DND-41 (cell line): ENCODE data around the gene RFX2.

Experiments
- ATAC-seq: fragments of 200-7000 bp; cut with Tn5 transposase; 3 replicates; pipeline ENCODE4 v1.9.1; 2021; ENCODE audit warnings: low read depth; ENCODE audit not compliant: insufficient read depth
- DNase-seq: peaks from one replicate; pipeline ENCODE4 v3.0.0-alpha.2; 2020
- H2AFZ ChIP-seq: 2 replicates; pipeline ENCODE4 v1.6.0; 2012; ENCODE audit warnings: low read depth, low read length
- H3K27ac ChIP-seq: 2 replicates; pipeline ENCODE4 v1.5.1; 2012; ENCODE audit warnings: low read length, inconsistent platforms
- H3K27me3 ChIP-seq: fragments of 200-600 bp; sonication (generic); 2 replicates; pipeline ENCODE4 v1.6.0; 2012; ENCODE audit warnings: low read length, mild to moderate bottlenecking, inconsistent platforms; ENCODE audit not compliant: insufficient read depth, poor library complexity
- H3K36me3 ChIP-seq: 2 replicates; pipeline ENCODE4 v1.5.1; 2012; ENCODE audit warnings: low read length, inconsistent platforms; ENCODE audit not compliant: insufficient read depth
- H3K4me1 ChIP-seq: 2 replicates; pipeline ENCODE4 v1.5.1; 2012; ENCODE audit warnings: mild to moderate bottlenecking, low read length; ENCODE audit not compliant: insufficient read depth
- H3K4me2 ChIP-seq: 2 replicates; pipeline ENCODE4 v1.6.0; 2012; ENCODE audit warnings: mild to moderate bottlenecking, moderate library complexity, low read length, inconsistent platforms; ENCODE audit not compliant: insufficient read depth
- H3K4me3 ChIP-seq, 2 experiments: fragments of 200-600 bp in 1 of 2; shearing (Covaris generic) in 1 of 2; 2 replicates each; pipeline ENCODE4 v1.5.1; 2012 to 2016; ENCODE audit warnings: inconsistent platforms in 2 of 2, low read length in 2 of 2, mild to moderate bottlenecking in 2 of 2, low read depth in 1 of 2, moderate library complexity in 1 of 2
- H3K79me2 ChIP-seq: 2 replicates; pipeline ENCODE4 v1.6.0; 2012; ENCODE audit warnings: low read length, inconsistent platforms; ENCODE audit not compliant: insufficient read depth
- H3K9ac ChIP-seq: 2 replicates; pipeline ENCODE4 v1.6.0; 2012; ENCODE audit warnings: low read depth, mild to moderate bottlenecking, inconsistent platforms, low read length, moderate library complexity
- H3K9me3 ChIP-seq: 2 replicates; pipeline ENCODE4 v1.5.1; 2012; ENCODE audit warnings: low read length, moderate library complexity, mild to moderate bottlenecking, inconsistent platforms; ENCODE audit not compliant: insufficient read depth, severe bottlenecking
- H4K20me1 ChIP-seq: 2 replicates; pipeline ENCODE4 v1.6.0; 2012; ENCODE audit warnings: low read length; ENCODE audit not compliant: insufficient read depth
- EZH2 ChIP-seq: IDR thresholded peaks from 3 replicates; pipeline ENCODE4 v1.6.1; 2012; ENCODE audit warnings: borderline replicate concordance, low read depth, mild to moderate bottlenecking, moderate library complexity, low read length, inconsistent platforms; ENCODE audit not compliant: severe bottlenecking
- TF ChIP-seq, protein P1 (sequence below): IDR thresholded peaks from 2 replicates; pipeline ENCODE4 v1.5.1; 2012; ENCODE audit warnings: borderline replicate concordance, low read length, moderate library complexity, mild to moderate bottlenecking; ENCODE audit not compliant: poor library complexity, severe bottlenecking; ENCODE audit errors: extremely low read depth

Gene RFX2

GRCh38 chr19:6084821-6085220 lies 25.5 kb downstream of the RFX2 start:
- H3K27me3 ChIP-seq, result no peaks in the 10 kb centered on the region
- DNase-seq, result no peak
- no peak for TF ChIP-seq EZH2
- TF ChIP-seq, protein P1, sequence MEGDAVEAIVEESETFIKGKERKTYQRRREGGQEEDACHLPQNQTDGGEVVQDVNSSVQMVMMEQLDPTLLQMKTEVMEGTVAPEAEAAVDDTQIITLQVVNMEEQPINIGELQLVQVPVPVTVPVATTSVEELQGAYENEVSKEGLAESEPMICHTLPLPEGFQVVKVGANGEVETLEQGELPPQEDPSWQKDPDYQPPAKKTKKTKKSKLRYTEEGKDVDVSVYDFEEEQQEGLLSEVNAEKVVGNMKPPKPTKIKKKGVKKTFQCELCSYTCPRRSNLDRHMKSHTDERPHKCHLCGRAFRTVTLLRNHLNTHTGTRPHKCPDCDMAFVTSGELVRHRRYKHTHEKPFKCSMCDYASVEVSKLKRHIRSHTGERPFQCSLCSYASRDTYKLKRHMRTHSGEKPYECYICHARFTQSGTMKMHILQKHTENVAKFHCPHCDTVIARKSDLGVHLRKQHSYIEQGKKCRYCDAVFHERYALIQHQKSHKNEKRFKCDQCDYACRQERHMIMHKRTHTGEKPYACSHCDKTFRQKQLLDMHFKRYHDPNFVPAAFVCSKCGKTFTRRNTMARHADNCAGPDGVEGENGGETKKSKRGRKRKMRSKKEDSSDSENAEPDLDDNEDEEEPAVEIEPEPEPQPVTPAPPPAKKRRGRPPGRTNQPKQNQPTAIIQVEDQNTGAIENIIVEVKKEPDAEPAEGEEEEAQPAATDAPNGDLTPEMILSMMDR, result no peak

GRCh38 chr19:6079107-6079506 lies 31.2 kb downstream of the RFX2 start:
- Histone ChIP-seq H3K4me3 (no peak overlapping the region), H3K36me3 (no peaks in the 10 kb centered on the region), H3K27me3 (no peaks in the 10 kb centered on the region), H3K79me2 (no peaks in the 10 kb centered on the region), H3K4me2 (no peak overlapping the region), H3K27ac (no peak overlapping the region), H3K4me1 (no peaks in the 10 kb centered on the region), H2AFZ (no peak overlapping the region), H3K9me3 (no peaks in the 10 kb centered on the region), H3K9ac (no peak overlapping the region), H4K20me1 (no peaks in the 10 kb centered on the region; the same call in 1 of the 2 replicates)
- DNase-seq (no peak), ATAC-seq (no peak)
- no peak for TF ChIP-seq EZH2
- TF ChIP-seq, protein P1, result no peak

More at GRCh38 chr19:6084821-6085220, 25.5 kb downstream of the RFX2 start:
- no peaks in the 10 kb centered on the region for H3K79me2 ChIP-seq
- no peak for ATAC-seq
- no peak overlapping the region for H3K4me3 ChIP-seq
- H3K9me3 ChIP-seq, result no peaks in the 10 kb centered on the region
- H3K9ac ChIP-seq, result no peak overlapping the region
- no peak overlapping the region for H3K27ac ChIP-seq
- no peak overlapping the region for H3K4me2 ChIP-seq
- peaks cover 30% of the 10 kb centered on the region for H3K4me1 ChIP-seq
- no peak overlapping the region for H2AFZ ChIP-seq
- no peaks in the 10 kb centered on the region for H4K20me1 ChIP-seq
- no peaks in the 10 kb centered on the region for H3K36me3 ChIP-seq

DNA sequence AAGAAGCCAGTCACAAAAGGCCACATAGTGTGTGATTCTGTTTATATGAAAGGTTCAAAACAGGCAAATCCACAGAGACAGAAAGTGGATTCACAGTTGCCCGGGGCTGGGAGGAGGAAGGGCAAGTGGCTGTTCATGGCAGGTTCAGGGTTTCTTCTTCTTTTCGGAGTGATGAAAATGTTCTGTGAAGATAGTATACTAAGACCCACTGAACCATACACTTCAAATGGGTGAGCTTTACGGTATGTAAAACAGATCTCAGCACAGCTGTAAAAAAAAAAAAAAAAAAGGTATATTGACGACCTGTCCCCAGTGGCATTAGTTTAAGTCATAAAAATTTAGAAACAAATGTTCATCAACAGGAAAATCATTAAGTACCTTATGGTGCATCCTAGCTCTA lies 32.2 kb downstream of the RFX2 start:
- ATAC-seq (no peak), DNase-seq (no peak)
- H3K27me3 ChIP-seq, result no peaks in the 10 kb centered on the region
- no peak for TF ChIP-seq EZH2
- TF ChIP-seq, protein P1, result no peak
- H4K20me1 ChIP-seq, result no peaks in the 10 kb centered on the region; the same call in 1 of the 2 replicates
- no peaks in the 10 kb centered on the region for H3K79me2 ChIP-seq
- no peak overlapping the region for H3K4me3 ChIP-seq
- no peaks in the 10 kb centered on the region for H3K36me3 ChIP-seq
- H3K27ac ChIP-seq, result no peak overlapping the region
- H2AFZ ChIP-seq, result no peak overlapping the region
- H3K4me1 ChIP-seq, result no peaks in the 10 kb centered on the region
- no peaks in the 10 kb centered on the region for H3K9me3 ChIP-seq
- no peak overlapping the region for H3K9ac ChIP-seq
- H3K4me2 ChIP-seq, result no peak overlapping the region
